Kidney (tissue), 14 donors: Measurements from ENCODE around the gene TUBB. TPM values are rescaled to one million over a fixed set of nuclear protein-coding genes. Genes with fewer than 3 reads are reported as not detected.
A peak's percentile ranks its signal among the peaks of the same experiment; 100 is the strongest.
"Not testable (repeated sequence)": the region's sequence is repeated elsewhere in the genome, so short reads cannot be mapped to it uniquely, and the experiment has no call there.

ENCODE experiments used
- DNase-seq, 5 donors: peaks; one replicate each; pipeline ENCODE4 v3.0.0-alpha.2; 2013 to 2020
- FAIRE-seq: peaks from 2 replicates; lab custom pipeline; 2012; peaks lifted over from hg19 to GRCh38; lab: Jason Lieb, UNC
- H3K27ac ChIP-seq, 2 donors: one replicate each; pipeline ENCODE4 v1.7.0; 2013; ENCODE audit warnings: low read depth in 2 of 2, low read length in 2 of 2, inconsistent platforms in 1 of 2
- H3K27me3 ChIP-seq: one replicate; pipeline ENCODE4 v1.7.1; 2013; ENCODE audit warnings: low read length, inconsistent platforms; ENCODE audit not compliant: control insufficient read depth, insufficient read depth
- H3K36me3 ChIP-seq, 3 donors: one replicate each; pipeline versions ENCODE4 v1.7.0 to v1.7.1; 2013; ENCODE audit warnings: low read length in 3 of 3, control low read depth in 1 of 3, inconsistent platforms in 1 of 3; ENCODE audit not compliant: insufficient read depth in 3 of 3, control insufficient read depth in 2 of 3
- H3K4me1 ChIP-seq, 3 donors: one replicate each; pipeline versions ENCODE4 v1.7.0 to v1.7.1; 2013; ENCODE audit warnings: low read length in 3 of 3, inconsistent platforms in 1 of 3, low read depth in 1 of 3; ENCODE audit not compliant: control insufficient read depth in 2 of 3, insufficient read depth in 2 of 3
- H3K4me3 ChIP-seq, 3 donors: one replicate each; pipeline versions ENCODE4 v1.7.0 to v1.8.1; 2013; ENCODE audit warnings: low read length in 3 of 3, control low read depth in 1 of 3, inconsistent platforms in 1 of 3
- H3K9ac ChIP-seq, 3 donors: one replicate each; pipeline versions ENCODE4 v1.7.0 to v1.7.1; 2013; ENCODE audit warnings: low read length in 3 of 3, control low read depth in 1 of 3, inconsistent platforms in 1 of 3
- H3K9me3 ChIP-seq, 3 donors: one replicate each; pipeline versions ENCODE4 v1.7.0 to v1.7.1; 2013; ENCODE audit warnings: low read length in 3 of 3, control low read depth in 1 of 3, inconsistent platforms in 1 of 3; ENCODE audit not compliant: control insufficient read depth in 2 of 3, insufficient read depth in 1 of 3
- intact Hi-C: fragments of 100-400 bp; cut with DNase I; formaldehyde crosslinking; loops from one replicate; pipeline ENCODE4 v1.11.1; 2022
- polyA plus RNA-seq: library from polyadenylated mRNA; stranded (reverse); fragments of 350-450 nt; fragmentation: Illumina TruSeq; extraction: RNeasy Lipid Tissue Mini Kit (QIAGEN cat#74804); gene quantifications from one replicate; pipeline ENCODE4 v1.2.3, GENCODE V29; 2014; ENCODE audit warnings: low read depth, low replicate concordance; ENCODE audit not compliant: insufficient read depth
- total RNA-seq: library from RNA; stranded (reverse); fragmentation: NEBNext Ultra II Directional; extraction: Animal tissue kit (Norgen Biotek cat#: 25700); gene quantifications from one replicate; pipeline ENCODE4 v1.2.1, GENCODE V29; 2021
- TF ChIP-seq, protein P1 (sequence below): IDR thresholded peaks from 3 replicates; pipeline ENCODE4 v1.5.1; 2012; ENCODE audit warnings: mild to moderate bottlenecking, moderate library complexity, borderline replicate concordance; ENCODE audit not compliant: insufficient read depth; ENCODE audit errors: extremely low read depth
- donor health status: control.
- donor health status: control.
- donor health status: control.
- donor health status: control.
- donor health status: control.
- donor health status: DM: yes; HTN: yes; CAD: no.
- donor health status: Normal renal cell carcinoma (clear cell type).

TUBB gene
- total and polyA plus RNA-seq, 2 donors from 2014 or later: 197 to 295 TPM

DNA sequence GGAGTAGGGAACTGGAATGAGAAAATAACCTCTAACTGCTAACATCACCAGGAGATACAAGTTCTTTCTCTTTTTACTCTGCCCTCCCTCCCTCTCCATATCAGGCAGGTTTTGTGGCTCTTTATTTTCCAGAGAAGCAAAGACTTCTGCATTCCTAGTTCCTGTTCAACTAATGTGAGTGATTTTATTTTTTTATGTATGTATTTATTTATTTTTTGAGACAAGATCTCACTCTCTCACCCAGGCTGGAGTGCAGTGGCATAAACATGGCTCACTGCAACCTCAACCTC, 30.2 kb downstream of the TUBB start:
- Histone ChIP-seq H3K27ac (peak overlapping the region; percentile 86 to 93), H3K9me3 (no peaks in the 10 kb centered on the region), H3K4me1 (peaks cover 10 to 44% (median 38%) of the 10 kb centered on the region in 3 donors), H3K27me3 (no peaks in the 10 kb centered on the region), H3K4me3 (no peak overlapping the region), H3K36me3 (no peaks in the 10 kb centered on the region), H3K9ac (no peak overlapping the region)
- FAIRE-seq: no peak
- intact Hi-C loops: no loop called here
- DNase-seq: peak in 1 of 5 donors; percentile 6
- TF ChIP-seq, protein P1, sequence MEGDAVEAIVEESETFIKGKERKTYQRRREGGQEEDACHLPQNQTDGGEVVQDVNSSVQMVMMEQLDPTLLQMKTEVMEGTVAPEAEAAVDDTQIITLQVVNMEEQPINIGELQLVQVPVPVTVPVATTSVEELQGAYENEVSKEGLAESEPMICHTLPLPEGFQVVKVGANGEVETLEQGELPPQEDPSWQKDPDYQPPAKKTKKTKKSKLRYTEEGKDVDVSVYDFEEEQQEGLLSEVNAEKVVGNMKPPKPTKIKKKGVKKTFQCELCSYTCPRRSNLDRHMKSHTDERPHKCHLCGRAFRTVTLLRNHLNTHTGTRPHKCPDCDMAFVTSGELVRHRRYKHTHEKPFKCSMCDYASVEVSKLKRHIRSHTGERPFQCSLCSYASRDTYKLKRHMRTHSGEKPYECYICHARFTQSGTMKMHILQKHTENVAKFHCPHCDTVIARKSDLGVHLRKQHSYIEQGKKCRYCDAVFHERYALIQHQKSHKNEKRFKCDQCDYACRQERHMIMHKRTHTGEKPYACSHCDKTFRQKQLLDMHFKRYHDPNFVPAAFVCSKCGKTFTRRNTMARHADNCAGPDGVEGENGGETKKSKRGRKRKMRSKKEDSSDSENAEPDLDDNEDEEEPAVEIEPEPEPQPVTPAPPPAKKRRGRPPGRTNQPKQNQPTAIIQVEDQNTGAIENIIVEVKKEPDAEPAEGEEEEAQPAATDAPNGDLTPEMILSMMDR: no peak

DNA sequence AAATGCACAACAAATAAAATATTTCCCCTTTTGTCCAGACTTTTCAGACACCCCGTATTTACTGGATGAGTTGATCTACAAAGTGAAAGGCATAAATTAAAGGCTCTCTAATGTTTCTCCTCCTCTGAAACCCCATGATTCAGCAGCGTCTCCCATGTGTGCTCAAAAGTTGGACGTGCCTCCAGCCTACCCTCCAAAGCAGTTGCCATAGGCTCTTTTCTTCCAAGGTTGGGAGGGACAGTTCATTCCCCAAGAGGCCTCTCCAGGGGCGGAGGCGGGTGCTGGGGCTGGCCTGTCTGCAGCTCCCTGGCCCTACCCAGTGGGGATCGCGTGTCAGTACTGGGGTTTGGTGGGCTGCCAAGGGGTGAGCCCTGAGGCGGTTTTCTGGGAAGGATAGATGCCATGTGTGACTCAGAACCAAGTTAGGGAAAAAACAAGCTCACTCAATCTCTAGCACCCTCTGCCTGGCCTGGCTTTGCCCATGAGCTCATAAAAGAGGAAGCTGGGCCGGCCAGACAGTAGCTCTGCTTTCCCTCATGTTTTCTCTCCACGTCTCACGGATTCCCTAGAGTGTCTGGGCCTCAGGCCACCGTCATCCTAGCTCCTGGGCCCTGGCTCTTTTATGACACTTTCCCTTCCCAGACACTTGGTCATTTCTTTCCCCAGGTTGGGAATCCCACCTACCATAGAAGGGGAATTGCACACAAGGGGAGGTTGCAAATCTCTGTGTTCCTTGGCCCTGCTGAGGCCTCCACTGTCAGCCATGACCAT, 32.2 kb downstream of the TUBB start:
- no peak for FAIRE-seq
- intact Hi-C loops: no loop called here

DNA sequence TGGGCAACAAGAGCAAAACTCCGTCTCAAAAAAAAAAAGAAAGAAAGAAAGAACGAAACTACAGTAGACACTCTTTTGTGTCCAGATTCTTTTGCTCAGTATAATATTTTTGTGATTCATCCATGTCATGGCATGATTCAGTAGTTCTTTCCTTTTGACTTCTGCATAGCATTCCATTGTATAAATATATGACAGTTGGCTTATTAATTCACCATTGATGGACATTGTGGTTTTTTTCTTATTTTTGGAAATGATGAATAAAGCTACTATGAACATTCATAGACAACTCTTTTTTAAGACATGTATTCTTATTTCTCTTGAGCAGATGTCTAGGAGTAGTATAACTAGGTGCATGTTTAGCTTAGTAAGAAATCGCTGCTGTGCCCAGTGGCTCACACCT, 34.5 kb downstream of the TUBB start:
- Histone ChIP-seq H3K36me3 (no peaks in the 10 kb centered on the region), H3K9me3 (no peaks in the 10 kb centered on the region), H3K4me1 (peaks cover 6 to 34% (median 21%) of the 10 kb centered on the region in 3 donors), H3K27ac (no peak overlapping the region), H3K27me3 (no peaks in the 10 kb centered on the region), H3K4me3 (no peak overlapping the region), H3K9ac (no peak overlapping the region)
- TF ChIP-seq, protein P1: no peak
- intact Hi-C loops: no loop called here
- FAIRE-seq: no peak
- DNase-seq: no peak

More for the DNA sequence above, 32.2 kb downstream of the TUBB start:
- H3K9me3 ChIP-seq: no peaks in the 10 kb centered on the region
- no peak overlapping the region for H3K4me3 ChIP-seq
- peak overlapping the region; percentile 94 to 96 for H3K27ac ChIP-seq
- no peaks in the 10 kb centered on the region for H3K36me3 ChIP-seq
- DNase-seq: peak in 1 of 5 donors; percentile 99
- H3K27me3 ChIP-seq: no peaks in the 10 kb centered on the region
- peaks cover 10 to 44% (median 37%) of the 10 kb centered on the region in 3 donors for H3K4me1 ChIP-seq
- TF ChIP-seq, protein P1: no peak
- H3K9ac ChIP-seq: peak overlapping the region in 1 of 3 donors; percentile 59

DNA sequence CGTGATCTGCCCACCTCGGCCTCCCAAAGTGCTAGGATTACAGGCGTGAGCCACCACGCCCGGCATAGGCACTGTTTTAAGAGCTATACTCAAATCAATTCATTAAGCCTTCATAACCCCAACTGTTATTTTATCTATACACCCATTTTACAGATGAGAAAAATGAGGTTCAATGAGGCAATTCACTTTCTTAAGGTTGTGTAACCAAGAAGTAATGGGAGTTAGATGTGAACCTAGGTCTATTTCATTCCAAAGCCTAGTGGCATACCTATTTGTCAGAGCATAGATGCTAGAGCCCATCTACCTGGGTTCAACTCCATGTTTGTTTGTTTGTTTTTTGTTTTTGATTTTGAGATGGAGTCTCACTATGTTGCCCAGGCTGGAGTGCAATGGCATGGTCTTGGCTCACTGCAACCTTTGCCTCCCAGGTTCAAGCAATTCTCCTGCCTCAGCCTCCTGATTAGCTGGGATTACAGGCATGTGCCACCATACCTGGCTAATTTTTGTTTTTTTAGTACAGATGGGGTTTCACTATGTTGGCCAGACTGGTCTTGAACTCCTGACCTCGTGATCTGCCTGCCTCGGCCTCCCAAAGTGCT, 36.4 kb downstream of the TUBB start:
- H3K9ac ChIP-seq, H3K9me3 ChIP-seq, H3K27ac ChIP-seq, H3K4me3 ChIP-seq, H3K27me3 ChIP-seq, FAIRE-seq, DNase-seq, intact Hi-C loops, H3K36me3 ChIP-seq: not testable (repeated sequence)
- H3K4me1 ChIP-seq: peaks cover 0 to 32% (median 21%) of the 10 kb centered on the region in 3 donors
